ENCODE results near the gene RRP8. TPM values are rescaled to one million over a fixed set of nuclear protein-coding genes. Genes with fewer than 3 reads are reported as not detected.

The RRP8 gene
- total RNA-seq, 2 donors from 2014 or later: 5.4 to 8.9 TPM

- TF ChIP-seq CTCF (IDR thresholded peaks at IDR 0.05): no peak
- no peak for TF ChIP-seq POLR2A (IDR thresholded peaks at IDR 0.05)
- Histone ChIP-seq H3K4me3 (no peak overlapping the region), H3K27me3 (no peaks in the 10 kb centered on the region), H3K9me3 (no peaks in the 10 kb centered on the region), H3K27ac (no peak overlapping the region), H3K36me3 (replicated peaks in 1 of 2; ENCODE audit: insufficient read depth in 1 of 2, low read depth in 2 of 2) (no peaks in the 10 kb centered on the region), H3K4me1 (peaks cover 8% of the 10 kb centered on the region)
- no peak for ATAC-seq
- intact Hi-C loops (cut with DNase I): no loop called here
- DNase-seq: no peak
Measured at GRCh38 chr11:6553634-6554033, 49.8 kb downstream of the RRP8 start.

- WGBS, 2 donors: 85% methylated on average over 3 of the region's 3 CpGs
- intact Hi-C loops (cut with DNase I): no loop called here
- no peaks in the 10 kb centered on the region for H3K36me3 ChIP-seq (replicated peaks in 1 of 2; ENCODE audit: insufficient read depth in 1 of 2, low read depth in 2 of 2)
- DNase-seq (no peak), ATAC-seq (no peak)
- no peaks in the 10 kb centered on the region for H3K9me3 ChIP-seq
- H3K27ac ChIP-seq: no peak overlapping the region
- H3K27me3 ChIP-seq: no peaks in the 10 kb centered on the region
- H3K4me1 ChIP-seq: peaks cover 14% of the 10 kb centered on the region
- no peak overlapping the region for H3K4me3 ChIP-seq
- TF ChIP-seq POLR2A (IDR thresholded peaks at IDR 0.05) (no peak), CTCF (IDR thresholded peaks at IDR 0.05) (no peak)
Measured at GRCh38 chr11:6548641-6549040, 54.8 kb downstream of the RRP8 start.

- Histone ChIP-seq H3K36me3 (replicated peaks in 1 of 2; ENCODE audit: insufficient read depth in 1 of 2, low read depth in 2 of 2) (no peaks in the 10 kb centered on the region), H3K4me1 (peaks cover 14% of the 10 kb centered on the region), H3K27ac (no peak overlapping the region), H3K9me3 (no peaks in the 10 kb centered on the region), H3K27me3 (no peaks in the 10 kb centered on the region), H3K4me3 (no peak overlapping the region)
- ATAC-seq (no peak), DNase-seq (no peak)
- 85 to 100% methylated on average over 2 of the region's 2 CpGs for WGBS, 2 donors
- TF ChIP-seq CTCF (IDR thresholded peaks at IDR 0.05) (no peak), POLR2A (IDR thresholded peaks at IDR 0.05) (no peak)
- intact Hi-C loops (cut with DNase I): no loop called here
Measured at GRCh38 chr11:6548121-6548520, 55.3 kb downstream of the RRP8 start.

- H3K4me1 ChIP-seq: peaks cover 14% of the 10 kb centered on the region
- WGBS, 2 donors: 92 to 98% methylated on average over 5 to 6 of the region's 6 CpGs
- DNase-seq (no peak), ATAC-seq (no peak)
- no peaks in the 10 kb centered on the region for H3K9me3 ChIP-seq
- H3K4me3 ChIP-seq: no peak overlapping the region
- H3K36me3 ChIP-seq (replicated peaks in 1 of 2; ENCODE audit: insufficient read depth in 1 of 2, low read depth in 2 of 2): no peaks in the 10 kb centered on the region
- no peak overlapping the region for H3K27ac ChIP-seq
- intact Hi-C loops (cut with DNase I): no loop called here
- no peaks in the 10 kb centered on the region for H3K27me3 ChIP-seq
- TF ChIP-seq CTCF (IDR thresholded peaks at IDR 0.05) (no peak), POLR2A (IDR thresholded peaks at IDR 0.05) (no peak)
Measured at GRCh38 chr11:6547177-6547576, 56.2 kb downstream of the RRP8 start.

- intact Hi-C loops (cut with DNase I): no loop called here
- Histone ChIP-seq H3K4me1 (peaks cover 14% of the 10 kb centered on the region), H3K36me3 (replicated peaks in 1 of 2; ENCODE audit: insufficient read depth in 1 of 2, low read depth in 2 of 2) (no peaks in the 10 kb centered on the region), H3K4me3 (no peak overlapping the region), H3K9me3 (no peaks in the 10 kb centered on the region), H3K27ac (no peak overlapping the region), H3K27me3 (no peaks in the 10 kb centered on the region)
- ATAC-seq (no peak), DNase-seq (no peak)
- WGBS, 2 donors: 92 to 100% methylated on average over 3 to 5 of the region's 8 CpGs
- no peak for TF ChIP-seq POLR2A (IDR thresholded peaks at IDR 0.05)
- TF ChIP-seq CTCF (IDR thresholded peaks at IDR 0.05): no peak
Measured at GRCh38 chr11:6546735-6547134, 56.7 kb downstream of the RRP8 start.
